Measurements from ENCODE around the gene EDA2R.

The EDA2R gene

DNA sequence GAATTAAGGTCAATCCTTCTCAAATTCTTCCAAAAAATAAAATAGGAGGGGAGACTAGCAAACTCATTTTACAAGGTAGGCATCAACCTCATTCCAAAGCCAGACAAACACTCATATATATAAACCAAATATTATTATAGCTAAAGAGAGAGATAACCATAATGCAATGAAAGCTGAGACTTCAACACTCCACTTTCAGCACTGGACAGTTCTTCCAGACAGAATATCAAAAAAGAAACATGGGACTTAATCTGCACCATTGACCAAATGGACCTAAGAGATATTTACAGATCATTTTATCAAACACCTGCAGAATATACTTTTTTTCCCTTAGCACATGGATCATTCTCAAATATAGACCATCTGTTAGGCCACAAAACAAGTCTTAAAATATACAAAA is 15.5 kb upstream of the EDA2R start:
- no peaks in the 10 kb centered on the region for H3K79me2 ChIP-seq (ENCODE audit: insufficient read depth, low read length)
- no peaks in the 10 kb centered on the region for H3F3A ChIP-seq (ENCODE audit: insufficient read depth, low read length)
- no peaks in the 10 kb centered on the region for H3K9me2 ChIP-seq (ENCODE audit: low read depth, low read length)
- H3K4me2 ChIP-seq (ENCODE audit: low read length): no peak overlapping the region
- no peaks in the 10 kb centered on the region for H4K20me1 ChIP-seq (ENCODE audit: insufficient read depth, low read length)
- H3K27me3 ChIP-seq (ENCODE audit: insufficient read depth, low read length): no peaks in the 10 kb centered on the region
- no peak overlapping the region for H3K4me3 ChIP-seq (ENCODE audit: low read depth, low read length, poor library complexity, severe bottlenecking)
- no peaks in the 10 kb centered on the region for H3K9me3 ChIP-seq (ENCODE audit: low read length)
- no peak overlapping the region for H3K9ac ChIP-seq (ENCODE audit: low read length)
- no peak overlapping the region for H3K27ac ChIP-seq (ENCODE audit: low read depth, low read length, poor library complexity, severe bottlenecking)
- H3K4me1 ChIP-seq (ENCODE audit: insufficient read depth, low read length, severe bottlenecking): no peaks in the 10 kb centered on the region
- no peaks in the 10 kb centered on the region for H3K36me3 ChIP-seq (ENCODE audit: insufficient read depth, low read length)
- H2AFZ ChIP-seq (ENCODE audit: low read length): no peak overlapping the region
- TF ChIP-seq, protein P1, sequence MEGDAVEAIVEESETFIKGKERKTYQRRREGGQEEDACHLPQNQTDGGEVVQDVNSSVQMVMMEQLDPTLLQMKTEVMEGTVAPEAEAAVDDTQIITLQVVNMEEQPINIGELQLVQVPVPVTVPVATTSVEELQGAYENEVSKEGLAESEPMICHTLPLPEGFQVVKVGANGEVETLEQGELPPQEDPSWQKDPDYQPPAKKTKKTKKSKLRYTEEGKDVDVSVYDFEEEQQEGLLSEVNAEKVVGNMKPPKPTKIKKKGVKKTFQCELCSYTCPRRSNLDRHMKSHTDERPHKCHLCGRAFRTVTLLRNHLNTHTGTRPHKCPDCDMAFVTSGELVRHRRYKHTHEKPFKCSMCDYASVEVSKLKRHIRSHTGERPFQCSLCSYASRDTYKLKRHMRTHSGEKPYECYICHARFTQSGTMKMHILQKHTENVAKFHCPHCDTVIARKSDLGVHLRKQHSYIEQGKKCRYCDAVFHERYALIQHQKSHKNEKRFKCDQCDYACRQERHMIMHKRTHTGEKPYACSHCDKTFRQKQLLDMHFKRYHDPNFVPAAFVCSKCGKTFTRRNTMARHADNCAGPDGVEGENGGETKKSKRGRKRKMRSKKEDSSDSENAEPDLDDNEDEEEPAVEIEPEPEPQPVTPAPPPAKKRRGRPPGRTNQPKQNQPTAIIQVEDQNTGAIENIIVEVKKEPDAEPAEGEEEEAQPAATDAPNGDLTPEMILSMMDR (IDR thresholded peaks at IDR 0.05; ENCODE audit: low read length): no peak
- TF ChIP-seq EZH2 (IDR thresholded peaks at IDR 0.05; ENCODE audit: borderline replicate concordance, low read length): no peak

DNA sequence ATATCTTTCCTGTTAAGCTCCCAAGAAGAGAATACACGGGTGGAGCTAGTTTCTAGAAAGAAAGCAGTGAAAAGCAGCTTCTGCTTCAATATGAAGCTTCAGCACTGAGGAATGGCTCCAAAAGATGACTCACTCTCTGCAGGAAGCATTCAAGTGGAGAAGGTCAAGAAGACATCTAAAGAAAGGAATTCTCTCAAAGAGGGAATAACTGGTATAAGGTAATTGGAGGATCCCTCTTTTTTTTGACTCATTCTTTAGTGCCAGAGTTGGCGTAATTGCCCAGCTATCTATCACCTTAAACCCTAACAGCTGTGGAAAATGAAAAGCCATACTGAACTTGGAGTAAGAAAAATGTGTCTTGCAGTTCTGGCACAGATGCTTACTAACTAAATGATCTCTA is 3.5 kb downstream of the EDA2R start:
- Histone ChIP-seq H3K9ac (ENCODE audit: low read length) (no peak overlapping the region), H4K20me1 (ENCODE audit: insufficient read depth, low read length) (no peaks in the 10 kb centered on the region), H3K36me3 (ENCODE audit: insufficient read depth, low read length) (no peaks in the 10 kb centered on the region), H3K27me3 (ENCODE audit: insufficient read depth, low read length) (no peaks in the 10 kb centered on the region), H3K4me2 (ENCODE audit: low read length) (no peak overlapping the region), H3K79me2 (ENCODE audit: insufficient read depth, low read length) (no peaks in the 10 kb centered on the region), H3K9me3 (ENCODE audit: low read length) (no peaks in the 10 kb centered on the region), H3K4me1 (ENCODE audit: insufficient read depth, low read length, severe bottlenecking) (no peaks in the 10 kb centered on the region), H2AFZ (ENCODE audit: low read length) (no peak overlapping the region), H3K9me2 (ENCODE audit: low read depth, low read length) (no peaks in the 10 kb centered on the region), H3K4me3 (ENCODE audit: low read depth, low read length, poor library complexity, severe bottlenecking) (no peak overlapping the region), H3F3A (ENCODE audit: insufficient read depth, low read length) (no peaks in the 10 kb centered on the region), H3K27ac (ENCODE audit: low read depth, low read length, poor library complexity, severe bottlenecking) (no peak overlapping the region)
- TF ChIP-seq, protein P1 (IDR thresholded peaks at IDR 0.05; ENCODE audit: low read length): no peak
- no peak for TF ChIP-seq EZH2 (IDR thresholded peaks at IDR 0.05; ENCODE audit: borderline replicate concordance, low read length)

DNA sequence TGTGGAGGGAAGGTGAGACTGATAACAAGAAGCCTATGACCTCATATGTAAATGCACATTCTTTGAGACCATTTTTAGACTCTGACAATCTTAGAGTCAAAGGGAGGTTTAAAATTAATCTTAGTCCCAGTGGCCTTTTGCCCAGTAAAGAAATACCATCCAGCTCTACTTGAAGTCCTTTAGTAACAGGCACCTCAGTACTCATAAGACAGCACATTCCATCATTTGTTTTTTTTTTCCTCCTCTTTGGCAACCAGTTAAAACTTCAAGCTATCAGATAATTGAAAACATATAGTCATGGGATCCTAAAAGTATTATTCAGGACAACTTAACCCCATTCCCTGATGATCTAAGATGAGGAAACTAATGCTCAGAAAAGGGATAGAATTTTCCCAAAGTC is 4.6 kb downstream of the EDA2R start:
- H3F3A ChIP-seq (ENCODE audit: insufficient read depth, low read length): no peaks in the 10 kb centered on the region
- H3K27me3 ChIP-seq (ENCODE audit: insufficient read depth, low read length): no peaks in the 10 kb centered on the region
- no peaks in the 10 kb centered on the region for H4K20me1 ChIP-seq (ENCODE audit: insufficient read depth, low read length)
- no peaks in the 10 kb centered on the region for H3K9me2 ChIP-seq (ENCODE audit: low read depth, low read length)
- H3K9me3 ChIP-seq (ENCODE audit: low read length): no peaks in the 10 kb centered on the region
- H3K4me3 ChIP-seq (ENCODE audit: low read depth, low read length, poor library complexity, severe bottlenecking): no peak overlapping the region
- no peak overlapping the region for H2AFZ ChIP-seq (ENCODE audit: low read length)
- H3K79me2 ChIP-seq (ENCODE audit: insufficient read depth, low read length): no peaks in the 10 kb centered on the region
- TF ChIP-seq, protein P1 (IDR thresholded peaks at IDR 0.05; ENCODE audit: low read length): no peak
- no peak for TF ChIP-seq EZH2 (IDR thresholded peaks at IDR 0.05; ENCODE audit: borderline replicate concordance, low read length)
- no peak overlapping the region for H3K9ac ChIP-seq (ENCODE audit: low read length)
- no peak overlapping the region for H3K27ac ChIP-seq (ENCODE audit: low read depth, low read length, poor library complexity, severe bottlenecking)
- no peaks in the 10 kb centered on the region for H3K36me3 ChIP-seq (ENCODE audit: insufficient read depth, low read length)
- no peaks in the 10 kb centered on the region for H3K4me1 ChIP-seq (ENCODE audit: insufficient read depth, low read length, severe bottlenecking)
- H3K4me2 ChIP-seq (ENCODE audit: low read length): no peak overlapping the region
